Esophagus muscularis mucosa (tissue), 4 donors: Measurements from ENCODE around the gene MARK1. TPM values are rescaled to one million over a fixed set of nuclear protein-coding genes. Genes with fewer than 3 reads are reported as not detected.
"Not testable (repeated sequence)": the region's sequence is repeated elsewhere in the genome, so short reads cannot be mapped to it uniquely, and the experiment has no call there.

Source experiments
- DNase-seq: peaks from one replicate; pipeline ENCODE4 v3.0.0-alpha.2; 2017; ENCODE audit errors: extremely low spot score
- H3K27ac ChIP-seq, 4 donors: fragments of 200-600 bp; sonication (generic); replicated peaks in 1 of 4; 1 replicate in 3 of 4; 2 replicates in 1 of 4; pipeline ENCODE4 v1.5.1; 2016 to 2019; ENCODE audit warnings: mild to moderate bottlenecking in 1 of 4
- H3K27me3 ChIP-seq, 4 donors: fragments of 200-600 bp; sonication (generic); one replicate each; pipeline versions ENCODE4 v1.5.1 to v1.6.0; 2016 to 2019
- H3K36me3 ChIP-seq, 4 donors: fragments of 200-600 bp; sonication (generic); one replicate each; pipeline ENCODE4 v1.5.1; 2016 to 2019
- H3K4me1 ChIP-seq, 4 donors: fragments of 200-600 bp; sonication (generic); one replicate each; pipeline ENCODE4 v1.5.1; 2016 to 2019
- H3K4me3 ChIP-seq, 4 donors: fragments of 200-600 bp; sonication (generic); 1 replicate in 2 of 4; 2 replicates in 2 of 4; pipeline ENCODE4 v1.5.1; 2016 to 2019; ENCODE audit warnings: mild to moderate bottlenecking in 4 of 4, moderate library complexity in 1 of 4
- H3K9me3 ChIP-seq, 4 donors: fragments of 200-600 bp; sonication (generic); 1 replicate in 3 of 4; 2 replicates in 1 of 4; pipeline ENCODE4 v1.5.1; 2016 to 2019
- CTCF ChIP-seq, 3 experiments: fragments of 200-600 bp in 2 of 3; fragments of 450-650 bp in 1 of 3; sonication (generic) in 2 of 3; IDR thresholded peaks; one replicate each; pipeline ENCODE4 v1.5.1; 2017 to 2019; ENCODE audit warnings: antibody characterized with exemption in 3 of 3, mild to moderate bottlenecking in 2 of 3, moderate library complexity in 1 of 3
- EP300 ChIP-seq: sonication (generic); formaldehyde crosslinking; IDR thresholded peaks from one replicate; pipeline ENCODE4 v1.6.1; 2017; ENCODE audit warnings: antibody characterized with exemption
- POLR2A ChIP-seq: fragments of 450-650 bp; IDR thresholded peaks from one replicate; pipeline ENCODE4 v1.6.1; 2017; ENCODE audit warnings: antibody characterized with exemption, moderate library complexity, mild to moderate bottlenecking, low read depth
- POLR2AphosphoS5 ChIP-seq, 2 donors: sonication (generic); formaldehyde crosslinking; IDR thresholded peaks; one replicate each; pipeline ENCODE4 v1.6.1; 2017; ENCODE audit warnings: antibody characterized with exemption in 2 of 2
- WGBS: methylation state at CpG from one replicate; pipeline ENCODE4 v1.1.5; 2018; 5-methylcytosine and 5-hydroxymethylcytosine counted together
- intact Hi-C: fragments of 100-400 bp; cut with DNase I; formaldehyde crosslinking; loops from one replicate; pipeline ENCODE4 v1.15.1; 2023
- total RNA-seq, 4 donors: library from RNA; depleted of rRNA; stranded (reverse); fragments of >200 nt; gene quantifications; one replicate each; pipeline versions ENCODE4 v1.1.0 to v1.2.1, GENCODE V29; 2016

The MARK1 gene
- total RNA-seq, 4 donors from 2014 or later, result 16.7 to 24.4 (median 17.6) TPM

GRCh38 chr1:220595179-220595578, 67.2 kb downstream of the MARK1 start:
- H3K27me3 ChIP-seq, result no peaks in the 10 kb centered on the region
- no peaks in the 10 kb centered on the region for H3K4me1 ChIP-seq
- DNase-seq, result no peak
- H3K4me3 ChIP-seq, result no peak overlapping the region
- no peak overlapping the region for H3K27ac ChIP-seq
- TF ChIP-seq POLR2A, result no peak
- intact Hi-C loops, result no loop called here
- peaks cover 0 to 10% (median 2%) of the 10 kb centered on the region in 4 donors for H3K36me3 ChIP-seq
- no peaks in the 10 kb centered on the region for H3K9me3 ChIP-seq
- WGBS, result 65% methylated on average over 3 of the region's 3 CpGs

DNA sequence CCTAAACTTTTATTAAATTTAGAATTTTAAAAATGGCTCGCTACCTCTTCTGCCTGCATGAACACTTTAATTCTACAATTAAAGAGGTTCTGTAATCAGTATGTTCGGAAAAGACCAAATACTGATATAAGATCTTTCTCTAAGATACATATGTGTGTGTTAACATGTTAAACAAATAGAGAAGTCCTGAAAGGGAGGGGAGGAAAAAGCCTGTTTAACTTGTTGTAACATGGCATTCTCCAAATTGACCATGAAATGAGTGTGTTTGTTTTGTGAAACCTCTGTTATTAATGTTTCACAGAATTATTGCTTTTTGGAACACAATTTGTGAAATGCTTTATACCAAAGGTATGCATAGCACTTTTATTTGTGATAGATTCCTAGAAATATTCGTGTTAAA, 77.0 kb downstream of the MARK1 start:
- intact Hi-C loops, result no loop called here
- H3K9me3 ChIP-seq, result no peaks in the 10 kb centered on the region
- no peaks in the 10 kb centered on the region for H3K4me1 ChIP-seq
- H3K36me3 ChIP-seq, result no peaks in the 10 kb centered on the region
- H3K27ac ChIP-seq, result no peak overlapping the region
- H3K27me3 ChIP-seq, result no peaks in the 10 kb centered on the region
- WGBS, result 92% methylated on average over 3 of the region's 3 CpGs
- DNase-seq, result no peak
- H3K4me3 ChIP-seq, result no peak overlapping the region
- no peak for TF ChIP-seq EP300
- TF ChIP-seq POLR2A, result no peak
- TF ChIP-seq POLR2AphosphoS5 (IDR thresholded peaks at IDR 0.05), result no peak
- no peak for TF ChIP-seq CTCF (IDR thresholded peaks at IDR 0.05)

DNA sequence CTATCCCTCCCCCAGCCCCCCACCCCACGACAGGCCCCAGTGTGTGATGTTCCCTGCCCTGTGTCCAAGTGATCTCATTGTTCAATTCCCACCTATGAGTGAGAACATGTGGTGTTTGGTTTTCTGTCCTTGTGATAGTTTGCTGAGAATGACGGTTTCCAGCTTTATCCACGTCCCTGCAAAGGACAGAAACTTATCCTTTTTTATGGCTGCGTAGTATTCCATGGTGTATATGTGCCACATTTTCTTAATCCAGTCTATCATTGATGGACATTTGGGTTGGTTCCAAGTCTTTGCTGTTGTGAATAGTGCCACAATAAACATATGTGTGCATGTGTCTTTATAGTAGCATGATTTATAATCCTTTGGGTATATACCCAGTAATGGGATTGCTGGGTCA, 77.7 kb downstream of the MARK1 start:
- H3K36me3 ChIP-seq, H3K4me1 ChIP-seq, H3K27me3 ChIP-seq, DNase-seq, H3K4me3 ChIP-seq, intact Hi-C loops, H3K27ac ChIP-seq, H3K9me3 ChIP-seq: not testable (repeated sequence)
- 93% methylated on average over 4 of the region's 4 CpGs for WGBS

GRCh38 chr1:220611100-220611499, 83.2 kb downstream of the MARK1 start:
- 85% methylated on average over 11 of the region's 11 CpGs for WGBS

GRCh38 chr1:220616836-220617235, 88.9 kb downstream of the MARK1 start:
- H3K27ac ChIP-seq, result no peak overlapping the region
- no peaks in the 10 kb centered on the region for H3K9me3 ChIP-seq
- TF ChIP-seq POLR2A, result no peak
- no peak for TF ChIP-seq POLR2AphosphoS5 (IDR thresholded peaks at IDR 0.05)
- no peak for TF ChIP-seq CTCF (IDR thresholded peaks at IDR 0.05)
- TF ChIP-seq EP300, result no peak
- H3K4me3 ChIP-seq, result no peak overlapping the region
- no peaks in the 10 kb centered on the region for H3K4me1 ChIP-seq
- peaks cover 0 to 15% (median 4%) of the 10 kb centered on the region in 4 donors for H3K36me3 ChIP-seq
- no peaks in the 10 kb centered on the region for H3K27me3 ChIP-seq
- DNase-seq, result no peak
- intact Hi-C loops, result no loop called here

More at GRCh38 chr1:220611100-220611499, 83.2 kb downstream of the MARK1 start:
- H3K4me3 ChIP-seq, H3K27me3 ChIP-seq, H3K9me3 ChIP-seq, H3K4me1 ChIP-seq, H3K36me3 ChIP-seq, DNase-seq, intact Hi-C loops, H3K27ac ChIP-seq: not testable (repeated sequence)

- no peak for DNase-seq
- intact Hi-C loops, result no loop called here
- H3K4me3 ChIP-seq, result no peak overlapping the region
- no peaks in the 10 kb centered on the region for H3K4me1 ChIP-seq
- H3K27ac ChIP-seq, result no peak overlapping the region
- H3K27me3 ChIP-seq, result no peaks in the 10 kb centered on the region
- 96% methylated on average over 5 of the region's 5 CpGs for WGBS
- H3K9me3 ChIP-seq, result no peaks in the 10 kb centered on the region
- H3K36me3 ChIP-seq, result peaks cover 0 to 9% (median 5%) of the 10 kb centered on the region in 4 donors
- no peak for TF ChIP-seq EP300
- no peak for TF ChIP-seq POLR2A
- no peak for TF ChIP-seq CTCF (IDR thresholded peaks at IDR 0.05)
- TF ChIP-seq POLR2AphosphoS5 (IDR thresholded peaks at IDR 0.05), result no peak
Measured at GRCh38 chr1:220628431-220628830, 100.5 kb downstream of the MARK1 start.
